ENCODE measurements around the gene PAF1.

PAF1 gene

DNA sequence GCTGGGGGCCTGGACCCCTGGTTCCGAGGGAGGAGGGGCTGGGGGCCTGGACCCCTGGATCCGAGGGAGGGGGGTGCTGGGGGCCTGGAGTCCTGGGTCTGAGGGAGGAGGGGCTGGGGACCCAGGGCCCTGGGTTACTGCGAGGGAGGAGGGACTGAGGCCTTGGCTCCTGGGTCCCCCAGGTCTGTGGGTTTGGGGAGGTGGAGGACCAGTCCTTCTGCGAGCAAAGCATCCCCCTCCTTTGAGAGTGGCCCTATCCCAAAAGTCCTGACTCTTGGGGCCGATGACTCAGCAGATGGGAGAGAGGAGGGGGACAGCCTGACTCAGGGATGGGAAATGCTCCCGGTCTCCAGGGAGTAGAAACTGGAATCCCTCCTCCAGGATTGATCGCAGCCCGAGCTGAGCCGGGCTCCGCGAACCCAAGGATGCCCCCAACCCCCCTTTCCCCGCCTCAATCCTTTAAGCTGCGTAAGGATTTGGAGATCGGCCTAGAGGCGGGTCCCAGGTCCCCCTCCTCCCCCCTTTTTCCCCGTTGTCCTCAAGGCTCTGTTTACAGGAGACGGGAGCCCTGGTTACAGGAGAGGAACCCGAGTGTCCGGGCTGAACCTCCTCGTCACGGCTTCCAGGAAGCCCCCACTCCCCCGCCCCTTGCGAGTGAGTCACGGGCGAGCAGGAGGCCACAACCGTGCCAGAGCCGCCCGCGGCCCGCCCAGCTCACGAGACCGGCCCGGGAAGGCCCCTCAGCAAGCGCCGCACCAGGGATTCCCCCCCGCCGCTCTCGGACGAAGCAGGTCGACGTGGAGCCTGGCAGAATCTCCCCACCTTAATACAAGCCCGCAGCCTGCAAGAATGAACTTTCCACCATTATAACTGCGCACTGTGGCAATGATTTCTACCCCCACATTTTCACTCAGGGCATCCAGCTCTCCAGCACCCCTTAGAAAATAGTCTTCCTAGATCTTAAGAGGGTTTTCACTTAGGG lies 12.7 kb upstream of the PAF1 start:
- peak; percentile 95 for DNase-seq
- peaks cover 70% of the 10 kb centered on the region for H3K4me1 Mint-ChIP-seq (ENCODE audit: low read depth)
- peaks cover 30% of the 10 kb centered on the region for H3K36me3 Mint-ChIP-seq (ENCODE audit: low read depth)
- peak overlapping the region; percentile 99 for H3K27ac Mint-ChIP-seq
- no peaks in the 10 kb centered on the region for H3K27me3 Mint-ChIP-seq
- peak overlapping the region; percentile 80 for H3K4me3 Mint-ChIP-seq
- H3K9me3 Mint-ChIP-seq = no peaks in the 10 kb centered on the region

DNA sequence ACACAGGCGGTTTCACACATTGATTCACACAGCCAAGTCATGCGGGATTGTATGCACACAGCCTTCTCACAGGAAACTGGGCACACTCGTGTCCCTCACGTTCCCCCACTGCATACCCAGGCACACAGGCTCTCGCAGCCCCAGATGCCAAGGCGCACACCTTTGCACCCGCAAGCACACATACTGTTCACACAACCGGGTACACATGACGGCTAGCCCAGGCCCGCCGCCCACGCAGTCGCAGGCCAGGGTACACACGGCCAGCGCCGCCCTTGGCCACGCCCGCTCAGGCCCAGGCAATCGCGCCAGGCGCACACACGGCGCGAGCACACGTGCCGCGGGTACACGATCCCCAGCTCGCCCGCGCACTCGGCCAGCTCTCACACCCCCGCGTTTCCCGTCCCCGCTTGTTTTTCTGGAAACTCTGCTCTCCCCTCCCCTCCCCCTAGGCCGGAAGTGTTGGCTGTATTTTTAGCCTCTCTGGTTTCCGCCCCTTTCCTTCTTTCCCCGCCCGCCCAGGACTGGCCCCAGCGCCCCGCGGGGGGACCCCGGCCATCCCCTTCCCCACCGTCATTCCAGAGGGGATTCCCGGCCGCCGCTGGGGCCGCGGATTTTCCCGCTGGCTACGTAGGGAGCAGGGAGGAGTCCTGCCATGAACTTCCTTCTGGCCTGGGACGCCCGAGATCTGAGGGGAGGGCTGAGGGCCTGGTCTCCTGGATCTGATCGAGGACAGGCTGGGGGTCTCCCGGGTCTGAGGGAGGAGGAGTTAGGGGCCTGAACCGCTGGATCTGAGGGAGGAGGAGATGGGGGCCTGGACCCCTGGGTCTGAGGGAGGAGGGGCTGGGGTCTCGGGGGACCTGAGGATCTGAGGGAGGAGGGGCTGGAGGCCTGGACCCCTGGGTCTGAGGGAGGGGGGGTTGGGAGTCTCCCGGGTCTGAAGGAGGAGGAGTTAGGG lies 11.7 kb upstream of the PAF1 start:
- peak; percentile 86 for DNase-seq
- Mint-ChIP-seq H3K4me3 (peak overlapping the region; percentile 80), H3K9me3 (no peaks in the 10 kb centered on the region), H3K4me1 (ENCODE audit: low read depth) (peaks cover 77% of the 10 kb centered on the region), H3K27ac (peak overlapping the region; percentile 99), H3K36me3 (ENCODE audit: low read depth) (peaks cover 23% of the 10 kb centered on the region), H3K27me3 (no peaks in the 10 kb centered on the region)

DNA sequence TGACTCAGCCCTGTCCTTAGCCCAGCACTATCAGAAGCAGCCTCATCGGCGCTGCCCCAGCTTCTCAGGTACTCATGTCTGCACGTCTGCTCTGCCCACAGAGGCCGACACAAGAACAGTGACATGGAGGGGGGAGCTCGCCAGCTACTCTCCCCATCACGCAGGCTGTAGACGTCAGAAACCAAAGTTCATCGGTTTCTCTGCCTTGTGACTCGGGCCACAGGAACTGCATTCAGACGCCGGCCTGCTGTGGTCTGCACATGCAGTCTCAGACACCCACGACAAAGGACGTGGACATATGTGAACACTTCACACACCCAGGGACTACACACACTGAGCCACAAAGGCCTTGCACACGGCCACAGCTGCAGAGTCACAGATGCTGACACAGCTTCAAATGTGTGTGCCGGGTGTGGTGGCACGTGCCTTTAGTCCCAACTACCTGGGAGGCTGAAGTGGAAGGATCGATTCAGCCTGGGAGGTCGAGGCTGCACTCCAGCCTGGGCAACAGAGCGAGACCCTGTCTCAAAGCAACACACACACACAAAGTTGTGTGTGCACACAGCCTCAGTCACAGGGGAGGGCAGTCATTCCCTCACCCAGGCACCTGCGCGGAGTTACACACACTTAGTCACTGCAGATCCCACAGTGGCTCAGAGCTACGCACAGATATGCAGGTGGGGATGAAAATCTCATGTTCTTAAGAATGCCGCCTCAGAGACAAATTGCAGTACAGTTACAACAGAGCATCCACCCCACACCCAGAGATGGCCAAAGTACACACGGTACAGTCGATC lies 10.8 kb upstream of the PAF1 start:
- H3K36me3 Mint-ChIP-seq (ENCODE audit: low read depth) = peaks cover 14% of the 10 kb centered on the region
- H3K27ac Mint-ChIP-seq = peak overlapping the region; percentile 99
- peaks cover 84% of the 10 kb centered on the region for H3K4me1 Mint-ChIP-seq (ENCODE audit: low read depth)
- no peaks in the 10 kb centered on the region for H3K9me3 Mint-ChIP-seq
- H3K27me3 Mint-ChIP-seq = no peaks in the 10 kb centered on the region
- peak; percentile 81 for DNase-seq
- peak overlapping the region; percentile 80 for H3K4me3 Mint-ChIP-seq

DNA sequence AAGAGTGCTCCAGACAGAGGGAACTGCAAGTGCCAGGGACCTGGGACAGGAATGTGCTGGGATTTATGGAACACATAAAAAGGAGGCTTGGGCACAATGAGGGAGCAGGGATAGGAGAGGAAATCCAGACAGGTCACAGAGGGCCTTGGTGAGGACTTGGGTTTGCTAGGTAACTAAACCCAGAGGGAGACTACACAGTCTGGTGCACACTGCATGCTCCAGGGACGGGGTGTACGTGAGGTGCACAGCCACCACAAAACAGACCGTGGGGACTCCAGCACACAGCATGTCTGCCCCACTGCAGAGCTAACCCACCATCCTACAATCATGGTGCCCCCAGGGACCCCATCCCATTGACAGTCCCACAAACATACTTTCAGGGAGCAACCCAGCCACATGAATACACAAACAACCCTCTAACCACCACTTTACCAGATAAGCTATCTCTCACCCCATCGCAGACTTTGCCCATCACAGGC lies 10.2 kb upstream of the PAF1 start:
- H3K4me1 Mint-ChIP-seq (ENCODE audit: low read depth) = peaks cover 82% of the 10 kb centered on the region
- H3K36me3 Mint-ChIP-seq (ENCODE audit: low read depth) = peaks cover 13% of the 10 kb centered on the region
- DNase-seq = no peak
- H3K4me3 Mint-ChIP-seq = peak overlapping the region; percentile 80
- no peaks in the 10 kb centered on the region for H3K27me3 Mint-ChIP-seq
- no peaks in the 10 kb centered on the region for H3K9me3 Mint-ChIP-seq
- H3K27ac Mint-ChIP-seq = peak overlapping the region; percentile 99

DNA sequence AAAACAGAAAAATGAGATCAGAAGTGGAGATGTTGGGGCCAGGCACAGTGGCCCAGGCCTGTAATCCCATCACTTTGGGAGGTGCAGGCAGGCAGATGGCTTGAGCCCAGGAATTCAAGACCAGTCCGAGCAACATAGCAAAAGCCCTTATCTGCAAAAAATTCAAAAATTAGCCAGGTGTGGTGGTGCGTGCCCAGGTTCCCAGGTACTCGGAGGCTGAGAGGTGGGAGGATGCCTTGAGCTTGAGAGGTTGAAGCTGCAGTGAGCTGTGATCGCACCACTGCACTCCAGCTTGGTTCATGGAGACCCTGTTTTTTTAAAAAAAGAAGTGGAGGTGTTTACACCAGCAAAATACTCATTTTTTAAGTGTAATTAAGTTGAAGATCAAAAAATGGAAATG lies 9.2 kb upstream of the PAF1 start:
- peaks cover 76% of the 10 kb centered on the region for H3K4me1 Mint-ChIP-seq (ENCODE audit: low read depth)
- H3K9me3 Mint-ChIP-seq = no peaks in the 10 kb centered on the region
- no peaks in the 10 kb centered on the region for H3K27me3 Mint-ChIP-seq
- H3K27ac Mint-ChIP-seq = peak overlapping the region; percentile 98
- no peak for DNase-seq
- H3K4me3 Mint-ChIP-seq = no peak overlapping the region
- peaks cover 22% of the 10 kb centered on the region for H3K36me3 Mint-ChIP-seq (ENCODE audit: low read depth)

DNA sequence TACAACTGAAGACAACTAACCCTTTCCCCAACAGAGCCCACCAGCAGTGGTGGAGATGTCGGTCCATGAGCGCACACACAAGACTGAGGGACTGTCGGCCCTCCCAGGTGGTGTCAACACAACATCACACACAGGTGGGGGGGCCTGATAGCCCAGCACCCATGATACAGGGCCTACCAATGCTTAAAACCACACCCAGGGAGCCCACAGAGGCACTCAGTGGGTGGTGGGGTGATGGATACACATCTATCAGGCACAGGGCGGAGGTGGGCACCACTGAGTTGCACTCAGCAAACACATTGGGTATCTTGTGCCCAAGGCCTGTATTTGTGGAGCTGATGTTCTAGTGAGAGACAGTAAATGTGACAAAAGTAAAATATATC lies 8.8 kb upstream of the PAF1 start:
- Mint-ChIP-seq H3K4me1 (ENCODE audit: low read depth) (peaks cover 74% of the 10 kb centered on the region), H3K27ac (peak overlapping the region; percentile 98), H3K27me3 (no peaks in the 10 kb centered on the region), H3K4me3 (peak overlapping the region; percentile 3), H3K36me3 (ENCODE audit: low read depth) (peaks cover 26% of the 10 kb centered on the region), H3K9me3 (no peaks in the 10 kb centered on the region)
- no peak for DNase-seq

DNA sequence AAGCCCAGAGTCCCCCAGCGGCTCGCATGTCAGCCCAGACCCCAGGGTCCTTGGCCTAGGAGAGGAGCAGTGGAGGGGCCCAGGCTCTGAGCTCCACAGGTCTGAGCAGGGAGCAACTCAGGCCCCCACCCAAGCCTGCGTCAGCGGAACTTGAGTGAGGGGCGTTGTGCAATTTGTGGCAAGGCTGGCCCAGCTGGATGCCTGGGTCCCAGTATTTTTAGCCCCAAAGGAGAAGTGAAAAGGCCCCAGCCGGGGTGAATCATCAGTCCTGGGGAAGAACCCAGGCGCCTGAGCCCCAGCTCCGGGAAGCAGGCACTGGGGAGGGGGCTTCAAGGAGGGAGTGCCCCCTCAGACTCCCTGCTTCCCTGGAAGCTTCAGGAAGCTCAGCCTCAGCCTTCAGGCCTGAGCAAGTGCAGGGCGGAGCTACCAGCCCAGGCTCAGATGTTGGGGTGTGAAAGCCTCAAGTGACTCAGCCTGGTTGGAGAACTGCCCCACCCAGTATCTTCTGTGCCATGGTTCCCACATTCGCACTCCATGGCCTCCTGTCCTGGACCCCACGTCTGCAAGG lies 7.5 kb upstream of the PAF1 start:
- Mint-ChIP-seq H3K27me3 (no peaks in the 10 kb centered on the region), H3K27ac (peak overlapping the region; percentile 98), H3K9me3 (no peaks in the 10 kb centered on the region), H3K36me3 (ENCODE audit: low read depth) (peaks cover 36% of the 10 kb centered on the region), H3K4me3 (peak overlapping the region; percentile 47), H3K4me1 (ENCODE audit: low read depth) (peaks cover 70% of the 10 kb centered on the region)
- DNase-seq = peak; percentile 70

DNA sequence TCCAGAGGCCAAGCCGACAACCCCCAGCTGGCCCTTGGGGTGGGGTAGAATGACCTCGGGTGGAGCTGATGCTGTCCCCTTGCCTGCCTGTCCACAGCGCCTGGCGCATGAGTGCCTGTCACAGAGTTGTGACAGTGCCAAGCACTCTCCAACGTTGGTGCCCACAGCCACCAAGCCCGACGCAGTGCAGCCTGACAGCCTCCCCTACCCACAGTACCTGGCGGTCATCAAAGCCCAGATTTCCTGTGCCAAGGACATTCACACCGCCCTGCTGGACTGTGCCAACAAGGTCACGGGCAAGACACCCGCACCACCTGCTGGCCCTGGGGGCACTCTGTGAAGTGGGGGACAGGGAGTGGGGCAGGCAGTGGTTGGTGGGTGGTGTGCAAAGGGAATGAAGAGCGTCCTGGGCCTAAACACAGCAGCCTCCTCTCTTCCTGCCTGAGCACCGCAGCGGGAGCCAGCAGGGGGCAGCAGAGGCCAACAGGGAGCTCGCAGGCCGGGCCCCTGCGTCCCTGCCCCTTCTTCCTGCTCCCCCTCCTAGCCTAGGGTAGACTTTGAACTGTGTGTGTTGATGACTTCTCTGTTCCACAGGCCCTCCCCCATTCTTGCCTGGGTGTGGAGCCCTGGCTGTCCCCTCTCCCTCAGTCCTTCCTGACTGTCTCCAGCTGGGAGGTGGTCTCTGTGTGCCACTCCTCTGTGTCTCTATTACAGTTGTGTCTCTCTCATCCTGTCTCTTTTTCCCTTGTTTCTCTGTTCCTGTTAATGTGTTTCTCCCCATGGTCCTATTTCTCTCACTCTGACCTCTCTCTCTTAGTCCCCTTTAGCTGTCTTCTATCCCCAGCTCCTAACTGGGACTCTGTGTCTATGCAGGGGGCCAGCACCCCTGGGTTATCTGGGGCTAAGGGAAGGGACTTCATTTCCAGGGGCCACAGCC lies 6.7 kb upstream of the PAF1 start:
- Mint-ChIP-seq H3K27ac (peak overlapping the region; percentile 98), H3K4me1 (ENCODE audit: low read depth) (peaks cover 72% of the 10 kb centered on the region), H3K9me3 (no peaks in the 10 kb centered on the region), H3K36me3 (ENCODE audit: low read depth) (peaks cover 41% of the 10 kb centered on the region), H3K4me3 (peak overlapping the region; percentile 47), H3K27me3 (no peaks in the 10 kb centered on the region)
- DNase-seq = peak; percentile 96

DNA sequence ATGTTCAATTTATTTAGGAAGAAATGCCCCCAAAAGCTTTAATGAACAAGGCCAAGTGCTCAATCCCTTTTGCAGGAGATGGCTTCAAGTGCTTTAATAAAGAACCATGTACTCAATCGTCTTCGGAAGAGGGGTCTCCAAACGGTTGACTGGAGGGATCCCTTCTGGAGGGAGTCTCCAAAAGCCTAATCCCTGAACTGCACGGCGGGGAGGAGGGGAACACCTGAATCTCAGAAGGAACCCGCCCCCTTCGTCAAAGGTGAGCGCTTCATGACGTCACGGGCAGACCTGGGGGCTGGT lies 505 bp downstream of the PAF1 start:
- H3K4me1 Mint-ChIP-seq (ENCODE audit: low read depth) = peaks cover 49% of the 10 kb centered on the region
- H3K9me3 Mint-ChIP-seq = no peaks in the 10 kb centered on the region
- no peaks in the 10 kb centered on the region for H3K27me3 Mint-ChIP-seq
- H3K27ac Mint-ChIP-seq = peak overlapping the region; percentile 100
- DNase-seq = no peak
- peaks cover 88% of the 10 kb centered on the region for H3K36me3 Mint-ChIP-seq (ENCODE audit: low read depth)
- peak overlapping the region; percentile 92 for H3K4me3 Mint-ChIP-seq

DNA sequence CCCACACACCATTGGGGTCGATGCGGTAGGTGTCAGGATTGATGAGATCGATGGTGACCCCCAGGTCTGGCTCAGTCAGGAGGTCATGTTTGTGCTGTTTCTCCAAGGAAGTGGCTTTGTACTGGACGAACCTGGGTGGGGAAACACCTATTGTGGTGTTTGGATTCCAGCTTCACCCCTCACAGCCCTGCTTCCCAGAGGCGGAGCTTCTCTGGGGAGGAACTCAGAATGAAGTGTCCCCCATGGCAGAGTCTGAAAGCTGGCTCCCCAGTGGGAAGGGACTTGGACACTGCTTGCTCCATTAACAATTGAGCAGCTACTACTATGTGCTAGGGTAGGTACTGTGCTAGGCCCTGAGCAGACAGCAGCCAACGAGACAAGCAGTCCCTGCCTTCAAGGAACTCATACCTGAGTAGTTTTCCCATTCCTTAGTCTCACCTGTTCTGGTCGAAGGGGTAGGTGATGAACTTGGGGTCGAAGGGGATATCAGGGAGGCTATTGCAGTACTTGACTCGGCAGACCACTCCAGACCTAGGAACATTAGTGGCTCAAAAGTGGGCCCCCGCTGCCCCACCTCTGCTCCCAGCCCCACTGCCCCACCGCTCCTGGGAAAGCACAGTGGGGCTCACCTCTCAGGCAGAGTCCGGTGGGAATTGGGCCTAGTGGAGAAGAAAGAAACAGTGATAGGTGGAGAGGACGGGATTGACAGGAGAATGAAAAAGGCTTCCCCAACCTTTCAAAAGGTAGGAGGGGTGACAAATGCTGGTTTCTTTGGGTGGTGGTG lies 1.1 kb downstream of the PAF1 start:
- no peak for DNase-seq
- peak overlapping the region; percentile 92 for H3K4me3 Mint-ChIP-seq
- no peaks in the 10 kb centered on the region for H3K27me3 Mint-ChIP-seq
- H3K36me3 Mint-ChIP-seq (ENCODE audit: low read depth) = peaks cover 88% of the 10 kb centered on the region
- peaks cover 44% of the 10 kb centered on the region for H3K4me1 Mint-ChIP-seq (ENCODE audit: low read depth)
- peak overlapping the region; percentile 100 for H3K27ac Mint-ChIP-seq
- no peaks in the 10 kb centered on the region for H3K9me3 Mint-ChIP-seq

DNA sequence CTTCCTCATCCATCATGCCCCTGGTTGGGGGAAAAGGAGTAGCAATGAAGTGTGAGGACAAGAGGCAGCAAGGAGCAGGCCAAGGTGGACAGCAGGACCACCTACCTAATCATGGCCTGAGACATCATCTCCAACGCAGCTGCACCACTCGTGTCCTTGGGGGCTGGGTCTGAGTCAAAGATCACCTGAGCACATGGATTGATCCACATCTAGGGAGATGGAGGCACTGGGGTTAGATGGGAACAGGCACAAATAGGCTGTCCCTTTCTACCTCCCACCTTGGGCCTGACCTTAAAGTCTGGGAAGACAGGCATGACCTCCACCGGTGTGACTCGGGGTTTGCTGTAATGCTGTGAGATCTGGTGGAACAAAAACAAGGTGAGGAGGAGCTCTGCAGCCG lies 2.2 kb downstream of the PAF1 start:
- Mint-ChIP-seq H3K4me3 (no peak overlapping the region), H3K36me3 (ENCODE audit: low read depth) (peaks cover 87% of the 10 kb centered on the region)

DNA sequence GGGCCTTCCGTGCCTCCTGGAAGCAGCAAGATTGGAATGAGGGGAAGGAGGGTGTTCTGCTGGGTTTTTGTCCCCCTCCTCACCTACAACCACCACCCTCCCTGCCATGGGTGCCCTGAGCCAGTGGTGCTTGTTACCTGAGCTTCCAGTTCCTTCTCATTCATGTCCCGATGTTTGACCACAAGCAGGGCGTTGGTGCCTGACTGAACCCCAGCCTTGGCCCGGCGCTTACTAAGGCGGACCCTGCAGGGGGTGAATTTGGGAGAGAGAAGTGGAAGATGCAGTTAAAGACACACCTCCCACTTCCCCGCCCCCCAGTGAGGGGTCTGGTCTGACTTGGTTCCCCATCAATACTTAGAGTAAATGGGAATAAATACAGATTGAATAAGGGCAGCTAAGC lies 4.3 kb downstream of the PAF1 start:
- Mint-ChIP-seq H3K27me3 (no peaks in the 10 kb centered on the region), H3K4me3 (no peak overlapping the region), H3K9me3 (no peaks in the 10 kb centered on the region), H3K27ac (peak overlapping the region; percentile 82), H3K36me3 (ENCODE audit: low read depth) (peaks cover 94% of the 10 kb centered on the region), H3K4me1 (ENCODE audit: low read depth) (peaks cover 26% of the 10 kb centered on the region)
- no peak for DNase-seq

More for the DNA sequence above, 2.2 kb downstream of the PAF1 start:
- no peak for DNase-seq
- no peaks in the 10 kb centered on the region for H3K9me3 Mint-ChIP-seq
- H3K27ac Mint-ChIP-seq = peak overlapping the region; percentile 100
- no peaks in the 10 kb centered on the region for H3K27me3 Mint-ChIP-seq
- peaks cover 40% of the 10 kb centered on the region for H3K4me1 Mint-ChIP-seq (ENCODE audit: low read depth)

Data from activated T-cell treated with anti-CD3 and anti-CD28 coated beads, Interleukin-2, amount 50 U/mL, for 24 hours (primary cell).